Superior temporal gyrus (tissue), 1 donor: ENCODE data around the gene SMIM14.
A peak's percentile ranks its signal among the peaks of the same experiment; 100 is the strongest.
"Not testable (repeated sequence)": the region's sequence is repeated elsewhere in the genome, so short reads cannot be mapped to it uniquely, and the experiment has no call there.

Experiments
- DNase-seq: peaks from one replicate; pipeline ENCODE4 v3.0.0-alpha.2; 2016; ENCODE audit errors: extremely low spot score

Gene SMIM14

GRCh38 chr4:39532237-39532636 lies 106.4 kb downstream of the SMIM14 start:
- not testable (repeated sequence) for DNase-seq

GRCh38 chr4:39530682-39531081 lies 108.0 kb downstream of the SMIM14 start:
- DNase-seq, result no peak

- no peak for DNase-seq
These were observed 109.1 kb downstream of the SMIM14 start for GRCh38 chr4:39529534-39529933.

GRCh38 chr4:39528061-39528465 lies 110.6 kb downstream of the SMIM14 start:
- DNase-seq, result no peak

- peak; percentile 97 for DNase-seq
These were observed 111.2 kb downstream of the SMIM14 start, which contains the start of gene UGDH for GRCh38 chr4:39527296-39528060. Gene UGDH, minus strand, starts transcription at chr4:39527439. Its CDS starts 5,927 bp downstream, at chr4:39521512.

GRCh38 chr4:39526765-39527295 lies 111.8 kb downstream of the SMIM14 start:
- DNase-seq, result peak; percentile 49

GRCh38 chr4:39525822-39526690 lies 112.6 kb downstream of the SMIM14 start:
- DNase-seq, result no peak

GRCh38 chr4:39524161-39524957 lies 114.3 kb downstream of the SMIM14 start:
- DNase-seq, result no peak

GRCh38 chr4:39522068-39522467 lies 116.6 kb downstream of the SMIM14 start:
- DNase-seq, result no peak

- no peak for DNase-seq
These were observed 117.3 kb downstream of the SMIM14 start for GRCh38 chr4:39521253-39521919.

GRCh38 chr4:39518484-39518883 lies 120.2 kb downstream of the SMIM14 start:
- DNase-seq, result no peak

- no peak for DNase-seq
These were observed 122.2 kb downstream of the SMIM14 start for GRCh38 chr4:39516407-39516966.

GRCh38 chr4:39515669-39516401 lies 122.8 kb downstream of the SMIM14 start:
- DNase-seq, result not testable (repeated sequence)

- no peak for DNase-seq
These were observed 123.7 kb downstream of the SMIM14 start for GRCh38 chr4:39514888-39515401.

- not testable (repeated sequence) for DNase-seq
These were observed 124.4 kb downstream of the SMIM14 start for GRCh38 chr4:39514266-39514665.

- DNase-seq, result no peak
These were observed 128.2 kb downstream of the SMIM14 start for GRCh38 chr4:39510348-39510929.

GRCh38 chr4:39505581-39505980 lies 133.1 kb downstream of the SMIM14 start:
- no peak for DNase-seq

- no peak for DNase-seq
These were observed 134.1 kb downstream of the SMIM14 start for GRCh38 chr4:39504538-39504937.

- not testable (repeated sequence) for DNase-seq
These were observed 136.0 kb downstream of the SMIM14 start for GRCh38 chr4:39502664-39503035.
